ENCODE data around the gene ENDOV.

Gene ENDOV

DNA sequence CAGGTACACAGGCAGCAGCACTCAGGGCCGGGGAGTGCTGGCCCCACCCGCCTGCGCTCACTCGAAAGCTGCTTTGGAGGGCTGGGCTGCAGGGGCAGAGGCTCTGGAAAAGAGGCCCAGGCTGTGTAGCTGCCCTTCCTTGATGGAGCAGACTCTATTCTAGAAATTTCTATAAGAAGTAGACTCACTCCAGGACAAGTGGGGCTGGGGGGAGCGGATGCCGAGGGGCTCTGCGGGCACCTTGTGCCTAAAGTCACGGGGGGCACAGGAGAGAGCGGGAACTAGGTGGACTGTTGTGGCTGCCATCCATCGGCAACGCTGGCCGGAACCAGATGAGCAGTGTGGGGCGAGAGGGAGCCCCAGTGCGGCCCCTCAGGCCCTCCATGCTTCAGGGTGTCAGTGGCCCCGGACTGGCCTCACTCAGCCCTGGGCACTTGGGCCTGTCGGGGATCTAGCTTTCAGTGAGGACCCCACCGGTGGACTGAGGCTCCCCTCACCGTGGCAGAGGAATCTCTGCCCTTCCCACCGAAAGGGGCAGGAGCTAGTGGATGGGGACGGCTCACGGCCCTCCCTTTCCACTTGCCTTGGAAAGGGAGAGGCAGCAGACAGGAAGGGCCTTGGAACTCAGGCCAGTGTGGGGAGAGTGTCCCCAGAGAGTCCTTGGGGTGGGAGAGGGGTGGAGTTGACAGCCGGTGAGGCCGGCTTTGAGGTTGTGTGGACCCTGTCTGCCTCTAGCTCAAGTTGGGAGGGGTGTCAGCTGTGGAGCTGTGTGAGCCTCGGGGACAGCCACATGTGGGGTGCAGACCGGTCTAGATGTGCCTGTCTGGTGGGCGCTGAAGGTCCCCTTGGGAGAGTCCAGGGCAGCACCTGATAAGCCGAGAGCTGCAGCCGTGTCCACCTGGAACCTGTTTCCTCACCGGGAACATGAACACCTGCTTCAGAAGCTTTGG is 16.6 kb downstream of the ENDOV start:
- no peak for DNase-seq (ENCODE audit: low spot score)

DNA sequence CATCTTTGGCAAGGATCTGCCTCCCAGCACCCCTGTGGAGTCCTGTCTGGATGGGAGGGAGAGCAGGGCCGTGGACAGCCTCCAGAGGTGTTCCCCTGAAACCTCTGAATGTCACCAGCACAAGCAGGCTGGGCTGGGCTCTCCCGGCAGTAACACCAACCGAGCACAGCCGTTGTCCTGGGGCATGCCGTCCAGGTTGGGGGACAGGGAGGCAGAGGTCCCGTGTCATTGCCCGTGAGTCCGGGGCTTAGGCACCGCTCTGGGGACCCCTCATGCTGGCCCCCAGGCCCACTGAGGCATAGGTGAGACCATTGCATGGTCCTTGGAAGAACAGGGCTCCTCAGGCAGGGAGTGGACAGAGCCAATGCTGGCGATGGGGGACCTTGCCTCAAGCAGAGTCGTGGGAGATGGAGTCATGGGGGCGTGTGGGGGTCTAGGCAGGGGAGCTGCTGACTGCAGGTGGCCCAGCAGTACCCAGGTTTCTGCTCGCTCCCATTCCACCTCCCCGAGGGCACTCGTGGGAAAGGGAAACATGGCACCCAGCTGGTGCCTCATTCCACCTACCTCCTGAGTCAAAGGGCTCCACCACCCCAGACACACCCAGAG is 17.5 kb downstream of the ENDOV start:
- no peak for DNase-seq (ENCODE audit: low spot score)

DNA sequence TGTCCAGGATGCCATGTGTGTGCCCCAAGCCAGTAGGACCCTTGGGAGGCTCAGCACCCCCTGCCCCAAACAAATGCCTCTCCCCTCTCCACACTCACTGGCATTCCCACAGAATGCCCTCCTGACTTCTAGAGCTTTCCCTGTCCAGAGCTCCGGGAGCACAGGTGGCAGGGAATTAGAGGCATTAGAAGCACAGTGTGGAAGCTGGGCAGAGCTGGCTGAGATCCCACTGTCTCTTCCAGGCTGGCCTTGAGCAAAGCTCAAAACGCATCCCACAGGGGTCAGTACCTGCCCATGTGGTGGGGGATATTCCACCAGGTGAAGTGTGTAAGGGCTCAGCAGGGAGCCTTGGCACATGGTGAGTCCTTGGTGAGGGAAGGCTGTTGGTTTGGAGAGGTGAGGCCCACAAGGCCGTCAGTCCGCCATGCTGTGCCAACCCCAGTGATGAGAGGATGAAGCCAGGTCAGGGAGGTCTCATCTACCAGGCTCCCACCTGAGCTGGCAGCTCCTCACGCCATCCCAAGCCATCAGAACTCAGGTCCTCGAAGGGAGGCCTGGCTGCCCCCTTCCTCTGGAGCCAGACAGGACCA is 18.1 kb downstream of the ENDOV start:
- DNase-seq (ENCODE audit: low spot score), result no peak

DNA sequence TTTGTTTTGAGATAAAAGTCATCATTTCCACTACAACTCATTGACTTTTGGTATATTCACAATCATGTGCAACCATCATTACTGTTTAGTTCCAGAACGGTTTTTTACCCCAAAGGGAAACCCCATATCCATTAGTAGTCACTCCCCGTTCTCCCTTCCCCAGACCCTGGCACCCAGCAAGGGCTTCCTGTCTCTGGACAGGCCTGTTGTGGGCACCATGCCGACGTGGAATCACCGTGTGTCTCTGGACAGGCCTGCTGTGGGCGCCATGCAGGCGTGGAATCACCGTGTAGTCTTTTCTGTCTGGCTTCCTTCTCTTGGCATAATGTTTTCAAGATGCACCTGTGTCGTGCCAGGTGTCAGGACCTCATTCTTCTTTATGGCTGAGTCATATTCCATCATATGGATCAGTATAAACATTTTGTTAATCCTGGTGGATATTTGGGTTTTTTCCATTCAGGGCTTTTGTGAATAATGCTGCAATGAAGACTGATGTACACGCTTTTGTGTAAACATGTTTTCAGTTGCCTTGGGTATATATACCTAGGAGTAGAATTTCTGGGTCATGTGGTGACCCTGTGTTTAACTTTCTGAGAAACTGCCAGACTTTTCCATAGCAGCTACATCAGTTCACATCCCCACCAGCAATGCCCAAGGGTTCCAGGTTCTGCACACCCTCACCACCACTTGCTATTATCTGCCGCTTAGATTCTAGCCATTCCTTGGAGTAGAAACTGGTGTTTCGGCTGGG is 19.1 kb downstream of the ENDOV start:
- DNase-seq (ENCODE audit: low spot score), result no peak

DNA sequence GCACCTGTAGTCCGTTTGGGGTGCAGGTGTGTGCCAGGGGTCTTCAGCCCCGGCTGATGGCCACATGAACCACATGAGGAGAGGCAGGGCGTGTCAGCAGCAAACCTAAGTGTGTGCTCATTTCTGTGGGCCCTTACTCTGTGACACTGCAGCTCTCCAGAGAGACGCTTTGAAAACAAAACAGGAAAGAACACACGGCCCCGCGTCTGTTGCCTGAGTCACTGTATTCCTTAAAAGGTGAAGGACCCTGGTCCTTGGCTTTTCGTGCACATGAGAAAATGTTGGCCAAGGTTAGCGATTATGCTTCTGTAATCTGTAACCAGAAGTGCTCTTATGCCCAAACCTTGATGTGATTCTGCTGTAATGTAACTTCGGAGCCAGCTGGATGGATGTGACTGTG is 22.6 kb downstream of the ENDOV start:
- DNase-seq (ENCODE audit: low spot score), result no peak

DNA sequence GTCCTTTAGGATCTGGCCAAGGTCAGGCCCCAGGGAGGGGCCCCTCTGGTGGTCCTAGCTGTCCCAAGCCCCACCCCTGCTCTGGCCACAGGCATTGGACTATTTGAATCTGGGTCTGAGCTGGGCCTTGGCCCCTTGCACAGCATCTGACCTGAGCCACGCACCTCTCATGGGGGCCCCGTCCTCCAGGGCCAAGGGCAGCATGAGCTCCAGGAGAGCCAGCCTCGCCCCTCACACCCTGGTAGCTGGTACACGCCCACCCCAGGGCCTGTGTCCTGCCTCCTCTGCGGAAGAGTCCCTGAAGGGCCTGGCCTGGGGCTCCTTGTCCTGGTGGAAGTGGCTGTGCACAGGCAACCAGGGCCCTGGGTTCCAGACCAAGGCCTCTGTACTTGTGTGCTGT is 23.8 kb downstream of the ENDOV start:
- DNase-seq (ENCODE audit: low spot score), result no peak

DNA sequence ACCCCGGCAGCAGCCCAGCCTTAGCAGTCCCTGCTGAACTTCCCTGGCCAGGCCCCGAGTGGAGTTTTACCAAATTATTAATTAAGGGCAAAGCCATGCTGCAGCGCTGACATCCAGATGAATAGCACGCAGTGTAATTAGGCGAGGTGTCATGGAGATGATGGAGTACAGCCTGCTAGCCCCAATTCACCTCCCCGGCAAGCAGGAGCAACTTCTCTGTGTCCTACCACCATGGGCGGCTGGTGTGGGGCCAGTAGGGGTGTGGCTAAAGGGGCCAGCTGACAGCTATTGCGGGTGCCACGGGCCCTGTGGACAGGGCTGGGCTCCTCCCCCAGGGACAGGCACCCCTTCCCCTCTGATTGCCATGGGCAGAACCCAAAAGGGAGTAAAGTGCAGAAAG is 24.5 kb downstream of the ENDOV start:
- no peak for DNase-seq (ENCODE audit: low spot score)

DNA sequence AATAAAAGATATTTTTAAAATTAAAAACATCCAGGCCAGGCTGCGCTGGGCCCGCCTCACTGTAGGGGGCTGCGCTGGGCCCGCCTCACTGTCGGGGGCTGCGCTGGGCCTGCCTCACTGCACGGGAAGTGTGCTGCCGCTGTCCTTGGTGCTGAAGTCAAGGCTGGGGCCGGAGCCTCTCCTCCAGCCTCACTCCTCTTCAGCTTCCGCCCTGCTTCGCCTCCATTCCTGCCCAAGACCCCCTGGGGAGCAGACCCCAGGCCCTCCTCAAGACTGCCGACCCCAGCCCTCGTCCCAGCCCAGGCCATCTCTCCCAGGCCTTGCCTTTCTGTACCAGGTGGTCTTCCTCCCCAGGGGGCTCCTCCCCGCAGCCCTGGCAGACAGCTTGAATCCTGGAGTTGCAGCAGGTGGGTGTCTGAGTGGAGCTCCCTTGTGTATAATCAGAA is 26.2 kb downstream of the ENDOV start:
- peak; percentile 67 for DNase-seq (ENCODE audit: low spot score)

DNA sequence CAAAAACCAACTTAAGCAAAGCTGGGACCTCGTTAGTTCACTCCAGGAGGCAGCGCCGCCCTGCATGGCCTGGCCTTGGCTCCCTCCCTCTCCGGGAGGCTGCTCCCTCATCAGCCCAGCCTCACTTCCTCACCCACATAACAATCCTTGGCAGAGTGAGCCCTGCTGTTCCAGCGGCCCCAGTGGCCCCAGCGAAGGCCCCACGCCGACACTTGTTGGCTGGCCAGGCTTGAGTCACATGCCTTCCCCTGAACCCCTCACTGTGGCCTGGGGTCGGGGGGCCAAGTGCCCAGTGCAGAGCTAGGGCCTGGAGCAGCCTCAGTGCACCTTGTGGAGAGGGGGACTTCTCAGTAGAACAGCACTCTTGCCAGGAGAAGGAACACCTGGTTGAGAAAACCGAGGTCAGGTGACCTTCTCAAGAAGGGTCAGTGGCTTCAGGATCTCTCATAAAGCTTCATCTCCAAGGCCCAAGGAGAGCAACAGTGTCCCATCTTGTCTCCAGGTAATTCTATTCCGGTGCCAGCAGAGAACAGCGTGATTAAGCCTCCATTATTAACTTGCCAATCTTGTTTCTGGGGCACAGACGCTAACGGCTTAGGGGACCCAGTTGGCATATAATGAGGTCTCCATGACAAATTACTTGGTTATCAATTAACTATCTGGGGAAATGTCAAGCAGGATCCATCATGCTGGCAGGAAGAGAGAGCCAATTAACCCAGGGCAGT is 26.8 kb downstream of the ENDOV start:
- no peak for DNase-seq (ENCODE audit: low spot score)

DNA sequence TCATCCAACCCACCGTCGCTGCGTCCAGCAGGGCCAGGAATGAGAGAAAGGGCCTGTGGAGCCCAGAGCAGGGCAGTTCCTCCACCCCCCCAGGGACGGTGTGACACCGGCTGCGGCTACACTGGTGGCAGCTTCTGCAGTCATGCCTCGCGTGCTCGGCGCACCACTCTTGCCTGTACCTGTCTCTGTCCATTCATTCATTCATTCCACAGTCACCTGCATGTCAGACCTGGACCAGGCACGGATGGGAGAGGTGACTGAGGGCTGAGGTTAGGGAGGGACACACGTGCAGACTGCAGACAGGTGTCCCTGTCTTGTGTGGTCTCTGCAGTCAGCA is 27.3 kb downstream of the ENDOV start:
- DNase-seq (ENCODE audit: low spot score), result no peak

DNA sequence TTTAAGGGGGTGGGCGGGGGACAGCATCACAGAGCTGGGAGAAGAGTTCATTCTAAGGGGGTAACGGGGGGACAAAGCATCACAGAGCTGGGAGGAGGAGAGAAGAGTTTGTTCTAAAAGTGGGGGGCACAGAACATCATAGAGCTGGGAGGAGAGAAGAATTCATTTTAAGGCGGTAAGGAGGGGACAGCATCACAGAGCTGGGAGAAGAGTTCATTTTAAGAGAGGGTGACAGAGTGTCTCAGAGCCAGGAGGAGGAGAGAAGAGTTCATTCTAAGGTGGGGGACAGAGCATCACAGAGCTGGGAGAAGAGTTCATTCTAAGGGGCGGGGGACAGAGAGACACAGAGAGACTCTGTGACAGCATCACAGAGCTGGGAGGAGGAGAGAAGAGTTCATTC is 27.8 kb downstream of the ENDOV start:
- DNase-seq (ENCODE audit: low spot score), result no peak

DNA sequence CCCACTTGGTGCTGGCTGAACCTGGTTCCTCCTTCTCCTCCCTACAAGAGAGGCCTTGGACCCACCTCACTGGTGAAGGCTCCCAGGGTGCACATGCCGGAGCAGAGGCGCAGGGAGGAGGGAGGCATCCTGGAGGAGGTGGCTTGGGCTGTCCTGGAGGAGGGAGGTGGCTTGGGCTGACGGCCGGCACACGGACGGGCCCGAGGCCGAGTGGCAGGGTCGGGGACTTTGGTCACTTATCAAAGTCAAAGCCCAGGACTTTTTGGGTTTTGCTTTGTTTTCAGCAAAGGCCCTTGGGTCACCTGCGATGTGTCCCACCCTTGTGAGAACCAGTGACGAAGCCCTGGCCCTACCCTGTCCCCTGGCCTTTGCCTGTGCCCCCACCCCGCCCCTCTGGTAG is 28.5 kb downstream of the ENDOV start:
- DNase-seq (ENCODE audit: low spot score), result no peak

DNA sequence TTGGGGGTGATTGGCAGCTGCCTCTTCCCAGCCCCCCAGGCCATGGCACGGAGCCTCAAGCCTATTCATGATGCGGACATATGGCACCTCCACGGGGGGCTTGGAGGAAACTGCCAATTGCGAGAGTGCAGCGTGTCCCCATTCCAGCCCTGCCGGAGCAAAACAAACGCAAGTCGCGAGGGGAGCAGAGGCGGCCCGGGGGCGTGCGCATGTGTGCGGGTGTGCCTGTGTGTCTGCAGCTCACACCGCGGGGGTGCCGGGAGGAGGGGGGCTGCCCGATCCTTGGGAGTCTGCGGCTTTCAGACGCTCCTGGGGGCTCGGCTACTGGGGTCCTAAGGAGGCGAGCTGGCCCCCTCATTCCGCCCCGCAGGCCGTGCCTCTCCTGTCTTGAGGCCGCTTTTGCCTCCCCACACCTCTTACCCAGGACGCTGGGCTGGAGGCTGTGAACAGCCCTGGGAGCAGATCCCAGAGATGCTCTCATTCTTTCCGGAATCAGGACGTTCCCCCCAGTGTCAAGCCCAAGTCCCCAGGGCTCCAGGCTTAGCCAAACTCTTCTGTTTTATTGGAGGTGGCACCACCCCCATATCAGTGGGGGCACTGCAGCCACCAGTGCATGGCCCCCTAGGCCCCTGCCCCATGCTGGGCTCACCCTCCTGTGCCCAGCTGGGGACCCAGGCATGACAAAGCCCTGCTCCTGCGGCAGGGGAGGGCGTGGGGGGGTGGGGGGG is 29.1 kb downstream of the ENDOV start:
- no peak for DNase-seq (ENCODE audit: low spot score)

DNA sequence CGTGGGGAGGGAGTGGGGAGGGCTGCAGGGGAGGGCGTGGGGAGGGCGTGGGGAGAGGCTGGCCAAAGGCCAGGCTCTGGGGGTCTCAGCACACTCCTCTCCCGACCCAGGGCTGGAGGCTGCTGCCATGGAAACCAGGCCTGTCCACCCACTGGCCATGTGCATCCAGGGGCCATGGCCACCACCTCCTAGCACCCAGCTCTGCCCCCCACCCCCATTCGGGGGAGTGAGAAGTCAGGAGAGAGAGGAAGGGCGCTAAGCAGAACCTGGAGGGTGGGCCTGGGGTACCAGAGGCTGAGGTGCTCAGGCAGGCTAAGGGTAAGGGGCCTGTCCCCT is 29.6 kb downstream of the ENDOV start:
- no peak for DNase-seq (ENCODE audit: low spot score)

DNA sequence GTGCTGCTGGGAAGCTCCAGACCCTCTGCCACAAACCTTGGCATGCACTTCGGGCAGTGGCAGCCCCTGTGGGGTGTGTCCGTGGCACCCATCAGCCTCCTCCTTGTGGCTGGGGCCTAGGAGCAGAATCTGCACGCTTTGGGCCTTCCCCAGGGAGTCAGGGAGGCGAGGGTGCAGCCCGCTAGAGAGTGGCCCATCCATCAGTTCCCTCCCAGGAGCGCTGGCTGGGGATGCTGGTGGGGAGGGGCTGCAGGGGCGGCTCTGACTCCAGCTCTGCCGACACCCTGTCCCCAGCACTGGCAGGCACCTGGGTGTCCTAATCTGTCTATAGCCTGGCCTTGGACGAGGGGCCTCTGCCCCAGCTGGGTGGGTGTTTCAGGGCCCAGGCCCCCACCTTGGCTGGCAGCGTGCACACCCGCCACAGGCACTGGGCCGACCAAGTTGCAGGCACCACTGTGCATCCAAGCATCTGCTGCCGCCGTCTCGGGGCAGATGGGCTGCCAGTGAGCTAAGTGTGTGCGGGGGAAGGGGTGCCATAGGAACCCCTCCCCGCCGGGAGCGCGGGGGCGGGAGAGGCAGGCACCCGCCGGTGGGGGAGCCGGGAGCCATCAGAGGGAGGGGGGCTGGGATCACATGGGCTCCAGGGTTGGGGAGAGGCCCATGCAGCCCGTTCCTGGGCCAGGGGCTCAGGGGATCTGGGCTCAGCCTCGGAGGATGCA is 30.2 kb downstream of the ENDOV start:
- no peak for DNase-seq (ENCODE audit: low spot score)

DNA sequence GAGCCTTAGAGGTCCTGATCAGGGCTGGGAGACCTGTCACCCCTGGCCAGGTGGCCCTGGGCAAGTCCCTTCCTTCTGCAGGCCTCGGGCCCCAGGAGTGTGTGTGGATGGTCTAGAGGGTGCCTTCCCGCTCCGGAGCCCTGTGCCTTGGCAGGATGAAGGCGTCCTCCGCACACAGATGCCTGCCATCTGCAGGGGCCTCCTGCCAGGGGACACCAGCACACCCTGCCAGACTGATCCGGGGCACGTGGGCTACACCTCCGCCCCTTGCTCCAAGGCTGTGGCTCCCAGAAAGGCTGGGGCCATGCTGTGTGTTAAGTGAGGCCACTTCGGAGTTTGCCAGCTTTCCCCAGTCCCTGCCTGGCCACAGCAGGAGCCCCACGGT is 30.8 kb downstream of the ENDOV start:
- DNase-seq (ENCODE audit: low spot score), result no peak

DNA sequence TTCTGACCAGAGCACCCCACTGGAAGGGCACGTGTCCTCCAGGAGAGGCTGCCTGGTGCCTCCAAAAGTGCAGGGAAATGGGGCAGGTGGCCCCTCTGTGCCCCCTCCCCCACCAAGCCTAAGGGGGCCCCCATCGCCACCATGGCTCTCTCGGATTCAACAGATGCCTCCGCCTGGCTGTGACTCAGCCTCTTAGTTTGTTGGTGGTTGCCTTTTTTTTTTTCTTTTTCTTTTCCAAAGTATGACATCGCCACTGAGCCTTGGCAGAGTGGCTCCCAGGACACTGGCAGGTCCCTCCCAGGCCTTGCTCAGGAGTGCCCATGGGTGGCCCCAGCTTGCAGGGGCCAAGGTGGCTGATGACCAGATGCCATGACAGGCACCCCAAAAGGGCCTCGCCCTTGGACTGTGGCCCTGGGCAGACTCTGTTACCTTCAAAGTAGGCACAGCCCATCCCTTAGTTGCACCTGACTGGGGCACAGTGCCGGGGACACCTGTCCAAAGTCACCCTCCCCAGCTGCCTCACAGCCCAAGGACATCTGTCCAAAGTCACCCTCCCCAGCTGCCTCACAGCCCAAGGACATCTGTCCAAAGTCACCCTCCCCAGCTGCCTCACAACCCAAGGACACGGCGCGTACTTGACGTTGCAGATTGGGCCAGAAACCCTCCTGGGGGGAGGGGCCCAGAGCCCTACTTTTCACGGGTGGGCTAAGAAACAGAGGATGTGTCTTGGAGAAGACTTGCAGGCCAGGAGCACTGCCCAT is 31.9 kb downstream of the ENDOV start:
- DNase-seq (ENCODE audit: low spot score), result no peak

DNA sequence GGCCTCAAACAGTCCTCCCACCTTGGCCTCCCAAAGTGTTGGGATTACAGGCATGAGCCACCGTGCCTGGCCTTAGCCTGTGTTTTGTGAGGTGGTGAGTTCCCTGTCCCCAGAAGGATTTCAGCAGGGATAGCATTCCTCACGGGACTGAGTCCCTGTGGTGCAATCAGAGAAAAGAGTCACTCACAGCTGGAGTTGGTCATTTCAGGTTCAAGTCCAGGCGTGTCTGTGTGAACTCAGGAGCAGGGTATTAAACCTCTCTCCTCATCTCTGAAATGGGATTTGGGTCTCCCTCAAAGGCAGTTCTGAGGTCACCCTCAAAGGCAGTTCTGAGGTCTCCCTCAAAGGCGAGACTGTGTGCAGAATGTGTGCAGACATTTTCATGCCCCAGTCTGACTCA is 32.8 kb downstream of the ENDOV start:
- DNase-seq (ENCODE audit: low spot score), result no peak

DNA sequence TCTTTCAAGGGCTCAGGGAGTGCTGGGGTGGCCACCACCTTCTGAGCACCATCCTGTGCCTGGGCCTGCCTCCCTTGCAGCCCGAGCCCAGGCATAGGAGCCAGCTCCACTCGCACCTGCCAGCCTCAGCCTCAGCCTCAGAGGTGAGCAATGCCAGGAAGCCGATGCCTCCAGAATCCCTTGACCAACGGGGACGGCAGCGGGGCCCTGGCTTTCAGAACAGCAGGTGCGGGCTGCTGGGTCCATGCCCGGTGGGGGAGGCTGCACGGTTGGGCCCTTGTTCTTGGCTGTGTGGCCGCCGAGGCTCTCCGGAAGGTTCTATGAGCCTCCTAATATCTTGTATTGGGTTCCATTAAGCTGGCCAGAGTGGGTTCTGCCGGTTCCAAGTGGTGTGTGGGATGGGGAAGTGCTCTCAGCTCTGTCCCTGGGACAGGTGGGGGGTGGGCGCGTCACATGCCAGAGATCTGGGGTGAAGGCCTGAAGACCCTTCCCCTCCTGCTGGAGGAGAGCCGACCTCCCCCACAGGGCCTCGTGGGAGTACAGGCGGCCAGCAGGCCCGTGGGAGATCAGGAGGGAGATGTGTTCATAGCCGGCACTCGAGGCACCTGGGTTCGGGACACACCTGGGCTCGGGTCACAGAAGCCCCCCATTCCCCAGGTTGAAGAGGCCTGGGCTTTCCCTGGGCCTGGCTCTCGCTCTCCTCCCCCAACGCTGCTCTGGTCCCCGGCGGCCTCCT is 34.4 kb downstream of the ENDOV start:
- no peak for DNase-seq (ENCODE audit: low spot score)

All from COLO829 (cell line).